ENCODE measurements around the gene ELOF1.

ELOF1 gene

GRCh38 chr19:11538232-11539036, 20.6 kb downstream of the ELOF1 start, which contains the start of gene CNN1:
Gene CNN1, plus strand, starts transcription at chr19:11538851. Its CDS starts 77 bp downstream, at chr19:11538928.
- Histone ChIP-seq H3K4me3 (ENCODE audit: low read depth in 1 of 5, low read length in 5 of 5) (peak within 1 kb of the TSS in 1 of 5 donors; percentile 34), H3K9ac (ENCODE audit: low read length in 5 of 5) (no peak within 1 kb of the TSS)

GRCh38 chr19:11535792-11536595, 23.0 kb downstream of the ELOF1 start:
- no peaks in the 10 kb centered on the region for H3K36me3 ChIP-seq (ENCODE audit: control insufficient read depth in 5 of 5, insufficient read depth in 5 of 5, low read length in 5 of 5)
- peaks cover 2 to 10% (median 9%) of the 10 kb centered on the region in 5 donors for H3K4me1 ChIP-seq (ENCODE audit: control insufficient read depth in 5 of 5, insufficient read depth in 5 of 5, low read length in 5 of 5)
- no peaks in the 10 kb centered on the region for H3K9me3 ChIP-seq (ENCODE audit: control insufficient read depth in 5 of 5, low read length in 5 of 5)
- H3K27ac ChIP-seq (ENCODE audit: low read depth, low read length): peak overlapping the region; percentile 67
- H3K4me3 ChIP-seq (ENCODE audit: low read depth in 1 of 5, low read length in 5 of 5): peak overlapping the region; percentile 31 to 70 (median 62)
- H3K27me3 ChIP-seq (ENCODE audit: control insufficient read depth in 5 of 5, insufficient read depth in 4 of 5, low read length in 5 of 5): peaks cover 10 to 25% (median 12%) of the 10 kb centered on the region in 5 donors
- H3K9ac ChIP-seq (ENCODE audit: low read length in 5 of 5): peak overlapping the region in 4 of 5 donors; percentile 46 to 77 (median 72)

More at GRCh38 chr19:11538232-11539036, 20.6 kb downstream of the ELOF1 start, which contains the start of gene CNN1:
- H3K9me3 ChIP-seq (ENCODE audit: control insufficient read depth in 5 of 5, low read length in 5 of 5): no peaks in the 10 kb centered on the region
- H3K27me3 ChIP-seq (ENCODE audit: control insufficient read depth in 5 of 5, insufficient read depth in 4 of 5, low read length in 5 of 5): peaks cover 10 to 25% (median 12%) of the 10 kb centered on the region in 5 donors
- H3K27ac ChIP-seq (ENCODE audit: low read depth, low read length): no peak within 1 kb of the TSS
- H3K4me1 ChIP-seq (ENCODE audit: control insufficient read depth in 5 of 5, insufficient read depth in 5 of 5, low read length in 5 of 5): peaks cover 2 to 10% (median 9%) of the 10 kb centered on the region in 5 donors
- H3K36me3 ChIP-seq (ENCODE audit: control insufficient read depth in 5 of 5, insufficient read depth in 5 of 5, low read length in 5 of 5): no peaks in the 10 kb centered on the region

- no peak overlapping the region for H3K9ac ChIP-seq (ENCODE audit: low read length in 5 of 5)
- no peak overlapping the region for H3K4me3 ChIP-seq (ENCODE audit: low read depth in 1 of 5, low read length in 5 of 5)
- no peaks in the 10 kb centered on the region for H3K9me3 ChIP-seq (ENCODE audit: control insufficient read depth in 5 of 5, low read length in 5 of 5)
- peaks cover 10 to 15% (median 12%) of the 10 kb centered on the region in 5 donors for H3K27me3 ChIP-seq (ENCODE audit: control insufficient read depth in 5 of 5, insufficient read depth in 4 of 5, low read length in 5 of 5)
- peaks cover 2 to 10% (median 9%) of the 10 kb centered on the region in 5 donors for H3K4me1 ChIP-seq (ENCODE audit: control insufficient read depth in 5 of 5, insufficient read depth in 5 of 5, low read length in 5 of 5)
- no peaks in the 10 kb centered on the region for H3K36me3 ChIP-seq (ENCODE audit: control insufficient read depth in 5 of 5, insufficient read depth in 5 of 5, low read length in 5 of 5)
- no peak overlapping the region for H3K27ac ChIP-seq (ENCODE audit: low read depth, low read length)
These were observed 24.1 kb downstream of the ELOF1 start for GRCh38 chr19:11534948-11535347.

GRCh38 chr19:11534538-11534937, 24.5 kb downstream of the ELOF1 start:
- Histone ChIP-seq H3K9me3 (ENCODE audit: control insufficient read depth in 5 of 5, low read length in 5 of 5) (no peaks in the 10 kb centered on the region), H3K27me3 (ENCODE audit: control insufficient read depth in 5 of 5, insufficient read depth in 4 of 5, low read length in 5 of 5) (peaks cover 9 to 14% (median 12%) of the 10 kb centered on the region in 5 donors), H3K4me3 (ENCODE audit: low read depth in 1 of 5, low read length in 5 of 5) (no peak overlapping the region), H3K9ac (ENCODE audit: low read length in 5 of 5) (no peak overlapping the region), H3K36me3 (ENCODE audit: control insufficient read depth in 5 of 5, insufficient read depth in 5 of 5, low read length in 5 of 5) (no peaks in the 10 kb centered on the region), H3K27ac (ENCODE audit: low read depth, low read length) (no peak overlapping the region), H3K4me1 (ENCODE audit: control insufficient read depth in 5 of 5, insufficient read depth in 5 of 5, low read length in 5 of 5) (peaks cover 2 to 10% (median 9%) of the 10 kb centered on the region in 5 donors)

- H3K27me3 ChIP-seq (ENCODE audit: control insufficient read depth in 5 of 5, insufficient read depth in 4 of 5, low read length in 5 of 5): no peaks in the 10 kb centered on the region
- H3K4me1 ChIP-seq (ENCODE audit: control insufficient read depth in 5 of 5, insufficient read depth in 5 of 5, low read length in 5 of 5): peaks cover 0 to 18% (median 17%) of the 10 kb centered on the region in 5 donors
- H3K36me3 ChIP-seq (ENCODE audit: control insufficient read depth in 5 of 5, insufficient read depth in 5 of 5, low read length in 5 of 5): peaks cover 0 to under 1% (median 0%) of the 10 kb centered on the region in 5 donors
- H3K27ac ChIP-seq (ENCODE audit: low read depth, low read length): no peak overlapping the region
- H3K4me3 ChIP-seq (ENCODE audit: low read depth in 1 of 5, low read length in 5 of 5): no peak overlapping the region
- H3K9me3 ChIP-seq (ENCODE audit: control insufficient read depth in 5 of 5, low read length in 5 of 5): no peaks in the 10 kb centered on the region
- no peak overlapping the region for H3K9ac ChIP-seq (ENCODE audit: low read length in 5 of 5)
These were observed 28.6 kb downstream of the ELOF1 start for GRCh38 chr19:11530432-11530831.

- H3K4me3 ChIP-seq (ENCODE audit: low read depth in 1 of 5, low read length in 5 of 5): peak within 1 kb of the TSS; percentile 77 to 92 (median 86)
- no peaks in the 10 kb centered on the region for H3K27me3 ChIP-seq (ENCODE audit: control insufficient read depth in 5 of 5, insufficient read depth in 4 of 5, low read length in 5 of 5)
- H3K27ac ChIP-seq (ENCODE audit: low read depth, low read length): peak within 1 kb of the TSS; percentile 96
- no peaks in the 10 kb centered on the region for H3K9me3 ChIP-seq (ENCODE audit: control insufficient read depth in 5 of 5, low read length in 5 of 5)
- H3K4me1 ChIP-seq (ENCODE audit: control insufficient read depth in 5 of 5, insufficient read depth in 5 of 5, low read length in 5 of 5): peaks cover 0 to 17% (median 16%) of the 10 kb centered on the region in 5 donors
- peaks cover 0 to 3% (median 0%) of the 10 kb centered on the region in 5 donors for H3K36me3 ChIP-seq (ENCODE audit: control insufficient read depth in 5 of 5, insufficient read depth in 5 of 5, low read length in 5 of 5)
- H3K9ac ChIP-seq (ENCODE audit: low read length in 5 of 5): peak within 1 kb of the TSS in 4 of 5 donors; percentile 63 to 87 (median 77)
These were observed 30.3 kb downstream of the ELOF1 start, which contains the start of gene ECSIT for GRCh38 chr19:11528551-11529341. Gene ECSIT, minus strand, starts transcription at chr19:11529134. Its CDS starts 9,964 bp downstream, at chr19:11519170.

GRCh38 chr19:11519138-11519537, 39.9 kb downstream of the ELOF1 start:
- no peak overlapping the region for H3K4me3 ChIP-seq (ENCODE audit: low read depth in 1 of 5, low read length in 5 of 5)
- H3K36me3 ChIP-seq (ENCODE audit: control insufficient read depth in 5 of 5, insufficient read depth in 5 of 5, low read length in 5 of 5): peaks cover 0 to 41% (median 28%) of the 10 kb centered on the region in 5 donors
- H3K27me3 ChIP-seq (ENCODE audit: control insufficient read depth in 5 of 5, insufficient read depth in 4 of 5, low read length in 5 of 5): no peaks in the 10 kb centered on the region
- H3K9me3 ChIP-seq (ENCODE audit: control insufficient read depth in 5 of 5, low read length in 5 of 5): no peaks in the 10 kb centered on the region
- no peak overlapping the region for H3K9ac ChIP-seq (ENCODE audit: low read length in 5 of 5)
- no peaks in the 10 kb centered on the region for H3K4me1 ChIP-seq (ENCODE audit: control insufficient read depth in 5 of 5, insufficient read depth in 5 of 5, low read length in 5 of 5)
- H3K27ac ChIP-seq (ENCODE audit: low read depth, low read length): no peak overlapping the region

GRCh38 chr19:11513946-11514345, 45.1 kb downstream of the ELOF1 start:
- H3K27ac ChIP-seq (ENCODE audit: low read depth, low read length): no peak overlapping the region
- no peaks in the 10 kb centered on the region for H3K4me1 ChIP-seq (ENCODE audit: control insufficient read depth in 5 of 5, insufficient read depth in 5 of 5, low read length in 5 of 5)
- peaks cover 0 to 54% (median 45%) of the 10 kb centered on the region in 5 donors for H3K36me3 ChIP-seq (ENCODE audit: control insufficient read depth in 5 of 5, insufficient read depth in 5 of 5, low read length in 5 of 5)
- H3K9me3 ChIP-seq (ENCODE audit: control insufficient read depth in 5 of 5, low read length in 5 of 5): no peaks in the 10 kb centered on the region
- H3K4me3 ChIP-seq (ENCODE audit: low read depth in 1 of 5, low read length in 5 of 5): no peak overlapping the region
- H3K9ac ChIP-seq (ENCODE audit: low read length in 5 of 5): no peak overlapping the region
- no peaks in the 10 kb centered on the region for H3K27me3 ChIP-seq (ENCODE audit: control insufficient read depth in 5 of 5, insufficient read depth in 4 of 5, low read length in 5 of 5)

- H3K36me3 ChIP-seq (ENCODE audit: control insufficient read depth in 5 of 5, insufficient read depth in 5 of 5, low read length in 5 of 5): peaks cover 0 to 29% (median 25%) of the 10 kb centered on the region in 5 donors
- H3K9me3 ChIP-seq (ENCODE audit: control insufficient read depth in 5 of 5, low read length in 5 of 5): no peaks in the 10 kb centered on the region
- H3K4me1 ChIP-seq (ENCODE audit: control insufficient read depth in 5 of 5, insufficient read depth in 5 of 5, low read length in 5 of 5): peaks cover 2 to 7% (median 6%) of the 10 kb centered on the region in 5 donors
- H3K9ac ChIP-seq (ENCODE audit: low read length in 5 of 5): no peak overlapping the region
- no peaks in the 10 kb centered on the region for H3K27me3 ChIP-seq (ENCODE audit: control insufficient read depth in 5 of 5, insufficient read depth in 4 of 5, low read length in 5 of 5)
- H3K27ac ChIP-seq (ENCODE audit: low read depth, low read length): no peak overlapping the region
- H3K4me3 ChIP-seq (ENCODE audit: low read depth in 1 of 5, low read length in 5 of 5): no peak overlapping the region
These were observed 48.6 kb downstream of the ELOF1 start for GRCh38 chr19:11510444-11510843.

Data from subcutaneous abdominal adipose tissue (tissue), 5 donors.